Sigmoid colon (tissue), 7 donors: ENCODE data around the gene INTS11. TPM values are rescaled to one million over a fixed set of nuclear protein-coding genes. Genes with fewer than 3 reads are reported as not detected.
A peak's percentile ranks its signal among the peaks of the same experiment; 100 is the strongest.
"Not testable (repeated sequence)": the region's sequence is repeated elsewhere in the genome, so short reads cannot be mapped to it uniquely, and the experiment has no call there.

Experiments
- DNase-seq: peaks from one replicate; pipeline ENCODE4 v3.0.0-alpha.2; 2019
- H3K27ac ChIP-seq, 4 donors: fragments of 200-600 bp; sonication (generic); one replicate each; pipeline ENCODE4 v1.5.1; 2016 to 2019; ENCODE audit warnings: mild to moderate bottlenecking in 1 of 4
- H3K27me3 ChIP-seq, 3 donors: fragments of 200-600 bp; sonication (generic); one replicate each; pipeline ENCODE4 v1.5.1; 2019; ENCODE audit warnings: mild to moderate bottlenecking in 1 of 3
- H3K36me3 ChIP-seq, 4 donors: fragments of 200-600 bp; sonication (generic); one replicate each; pipeline ENCODE4 v1.5.1; 2016 to 2019
- H3K4me1 ChIP-seq, 4 donors: fragments of 200-600 bp; sonication (generic); one replicate each; pipeline ENCODE4 v1.5.1; 2017 to 2019
- H3K4me3 ChIP-seq, 4 donors: fragments of 200-600 bp; sonication (generic); one replicate each; pipeline ENCODE4 v1.5.1; 2017 to 2019; ENCODE audit warnings: mild to moderate bottlenecking in 2 of 4, moderate library complexity in 1 of 4
- H3K9me3 ChIP-seq, 4 donors: fragments of 200-600 bp in 3 of 4; sonication (generic) in 3 of 4; one replicate each; pipeline versions ENCODE4 v1.5.1 to v1.6.1; 2013 to 2019
- CTCF ChIP-seq, 4 experiments: fragments of 450-650 bp in 3 of 4; fragments of 200-600 bp in 1 of 4; IDR thresholded peaks; one replicate each; pipeline ENCODE4 v1.5.1; 2016 to 2019; ENCODE audit warnings: antibody characterized with exemption in 4 of 4, mild to moderate bottlenecking in 3 of 4, moderate library complexity in 2 of 4
- EP300 ChIP-seq, 4 donors: sonication (generic); formaldehyde crosslinking; IDR thresholded peaks; one replicate each; pipeline ENCODE4 v1.6.1; 2017; ENCODE audit warnings: antibody characterized with exemption in 4 of 4
- POLR2A ChIP-seq, 2 donors: fragments of 450-650 bp; IDR thresholded peaks; one replicate each; pipeline ENCODE4 v1.6.1; 2016; ENCODE audit warnings: antibody characterized with exemption in 2 of 2, mild to moderate bottlenecking in 2 of 2, moderate library complexity in 2 of 2
- POLR2AphosphoS5 ChIP-seq, 4 donors: sonication (generic); formaldehyde crosslinking; IDR thresholded peaks; one replicate each; pipeline ENCODE4 v1.6.1; 2017; ENCODE audit warnings: antibody characterized with exemption in 4 of 4
- WGBS, 2 donors: extraction: QIAGEN DNeasy Blood & Tissue Kit; methylation state at CpG; one replicate each; pipeline ENCODE4 v1.1.7; 2013; 5-methylcytosine and 5-hydroxymethylcytosine counted together
- intact Hi-C: fragments of 100-400 bp; cut with DNase I; formaldehyde crosslinking; loops from one replicate; pipeline ENCODE4 v1.15.1; 2023
- polyA plus RNA-seq, 3 donors: library from polyadenylated mRNA; stranded (reverse); fragments of 200-250 nt; gene quantifications; one replicate each; pipeline ENCODE4 v1.2.3, GENCODE V29; 2013
- total RNA-seq, 4 donors: library from RNA; depleted of rRNA; stranded (reverse); fragments of >200 nt; gene quantifications; one replicate each; pipeline ENCODE4 v1.1.0, GENCODE V29; 2016
- donor health status: healthy with polysubstance abuse.
- donor health status: Bipolar disorder and iron deficiency.
- donor health status: healthy.

The INTS11 gene
- total and polyA plus RNA-seq, 7 donors, result 58.3 to 135 (median 87.1) TPM

- Histone ChIP-seq H3K36me3 (peaks cover 12 to 49% (median 20%) of the 10 kb centered on the region in 4 donors), H3K4me1 (peaks cover 3 to 78% (median 72%) of the 10 kb centered on the region in 4 donors), H3K9me3 (no peaks in the 10 kb centered on the region), H3K4me3 (no peak overlapping the region), H3K27ac (peak overlapping the region; percentile 84 to 90 (median 86)), H3K27me3 (no peaks in the 10 kb centered on the region)
- 91 to 94% methylated on average over 36 of the region's 36 CpGs for WGBS, 2 donors
- no peak for DNase-seq
- TF ChIP-seq EP300 (IDR thresholded peaks at IDR 0.05), result no peak
- no peak for TF ChIP-seq POLR2AphosphoS5 (IDR thresholded peaks at IDR 0.05)
- no peak for TF ChIP-seq POLR2A (IDR thresholded peaks at IDR 0.05)
- TF ChIP-seq CTCF (IDR thresholded peaks at IDR 0.05), result no peak
- intact Hi-C loops, result no loop called here
Observed at GRCh38 chr1:1318777-1319645, 5.4 kb downstream of the INTS11 start.

GRCh38 chr1:1318131-1318652, 6.3 kb downstream of the INTS11 start:
- Histone ChIP-seq H3K4me1 (peaks cover 3 to 72% (median 66%) of the 10 kb centered on the region in 4 donors), H3K4me3 (no peak overlapping the region), H3K36me3 (peaks cover 20 to 57% (median 28%) of the 10 kb centered on the region in 4 donors), H3K27me3 (no peaks in the 10 kb centered on the region), H3K27ac (peak overlapping the region; percentile 84 to 90 (median 86)), H3K9me3 (no peaks in the 10 kb centered on the region)
- intact Hi-C loops, result no loop called here
- TF ChIP-seq POLR2A (IDR thresholded peaks at IDR 0.05) (no peak), POLR2AphosphoS5 (IDR thresholded peaks at IDR 0.05) (peak in 3 of 4 donors; percentile 27 to 59 (median 43))
- 55 to 71% methylated on average over 9 of the region's 9 CpGs for WGBS, 2 donors
- peak; percentile 97 for DNase-seq

GRCh38 chr1:1317420-1317819, 7.0 kb downstream of the INTS11 start:
- TF ChIP-seq POLR2AphosphoS5 (IDR thresholded peaks at IDR 0.05) (no peak), POLR2A (IDR thresholded peaks at IDR 0.05) (no peak), CTCF (IDR thresholded peaks at IDR 0.05) (no peak), EP300 (IDR thresholded peaks at IDR 0.05) (no peak)
- H3K4me3 ChIP-seq, result no peak overlapping the region
- peak overlapping the region; percentile 84 to 90 (median 86) for H3K27ac ChIP-seq
- peaks cover 0 to 65% (median 59%) of the 10 kb centered on the region in 4 donors for H3K4me1 ChIP-seq
- no peaks in the 10 kb centered on the region for H3K9me3 ChIP-seq
- intact Hi-C loops, result no loop called here
- H3K27me3 ChIP-seq, result no peaks in the 10 kb centered on the region
- no peak for DNase-seq
- peaks cover 28 to 65% (median 35%) of the 10 kb centered on the region in 4 donors for H3K36me3 ChIP-seq
- WGBS, 2 donors, result 90 to 92% methylated on average over 6 of the region's 6 CpGs

- Histone ChIP-seq H3K36me3 (peaks cover 34 to 69% (median 38%) of the 10 kb centered on the region in 4 donors), H3K4me1 (peaks cover 0 to 53% (median 47%) of the 10 kb centered on the region in 4 donors), H3K27ac (peak overlapping the region; percentile 84 to 90 (median 86))
- H3K27me3 ChIP-seq, H3K9me3 ChIP-seq, intact Hi-C loops, DNase-seq, H3K4me3 ChIP-seq: not testable (repeated sequence)
- 78 to 91% methylated on average over 8 of the region's 8 CpGs for WGBS, 2 donors
Observed at GRCh38 chr1:1316199-1316598, 8.3 kb downstream of the INTS11 start.

GRCh38 chr1:1315435-1315954, 9.0 kb downstream of the INTS11 start:
- no peak for DNase-seq

More at GRCh38 chr1:1315435-1315954, 9.0 kb downstream of the INTS11 start:
- Histone ChIP-seq H3K36me3 (peaks cover 34 to 72% (median 41%) of the 10 kb centered on the region in 4 donors), H3K9me3 (no peaks in the 10 kb centered on the region), H3K27me3 (no peaks in the 10 kb centered on the region), H3K27ac (peak overlapping the region; percentile 84 to 90 (median 86)), H3K4me3 (no peak overlapping the region), H3K4me1 (peaks cover 0 to 45% (median 40%) of the 10 kb centered on the region in 4 donors)
- TF ChIP-seq EP300 (IDR thresholded peaks at IDR 0.05) (no peak), POLR2A (IDR thresholded peaks at IDR 0.05) (no peak), CTCF (IDR thresholded peaks at IDR 0.05) (no peak), POLR2AphosphoS5 (IDR thresholded peaks at IDR 0.05) (no peak)
- intact Hi-C loops, result no loop called here
- 83 to 85% methylated on average over 25 to 26 of the region's 26 CpGs for WGBS, 2 donors
